Vagina (tissue), 2 donors: ENCODE data around the gene RHO.

ENCODE experiments used
- CTCF ChIP-seq, 3 experiments: fragments of 450-650 bp in 2 of 3; fragments of 200-600 bp in 1 of 3; sonication (generic) in 1 of 3; IDR thresholded peaks; one replicate each; pipeline ENCODE4 v1.5.1; 2017 to 2019; ENCODE audit warnings: antibody characterized with exemption in 3 of 3, mild to moderate bottlenecking in 2 of 3, moderate library complexity in 2 of 3
- POLR2A ChIP-seq, 2 donors: fragments of 450-650 bp; IDR thresholded peaks; one replicate each; pipeline ENCODE4 v1.6.1; 2017; ENCODE audit warnings: antibody characterized with exemption in 2 of 2, mild to moderate bottlenecking in 2 of 2, moderate library complexity in 2 of 2
- POLR2AphosphoS5 ChIP-seq, 2 donors: sonication (generic); formaldehyde crosslinking; IDR thresholded peaks; one replicate each; pipeline ENCODE4 v1.9.0; 2017; ENCODE audit warnings: antibody characterized with exemption in 2 of 2, mild to moderate bottlenecking in 2 of 2, low read depth in 1 of 2; ENCODE audit not compliant: insufficient read depth in 1 of 2

GRCh38 chr3:129548104-129548965 is 19.9 kb downstream of the RHO start:
- TF ChIP-seq POLR2A (IDR thresholded peaks at IDR 0.05) (no peak), CTCF (IDR thresholded peaks at IDR 0.05) (no peak), POLR2AphosphoS5 (IDR thresholded peaks at IDR 0.05; ENCODE audit: insufficient read depth in 1 of 2, low read depth in 1 of 2) (no peak)
